Stimulated activated CD4-positive, alpha-beta T cell treated with anti-CD3 and anti-CD28 coated beads, Interleukin-1b, Interleukin-23, amount 100 ng/mL, for 24 hours (primary cell): ENCODE results near the gene ZMIZ2.
"Not testable (repeated sequence)": the region's sequence is repeated elsewhere in the genome, so short reads cannot be mapped to it uniquely, and the experiment has no call there.

ENCODE experiments used
- DNase-seq, 4 experiments: peaks; one replicate each; pipeline ENCODE4 v3.0.0-alpha.2; 2020; ENCODE audit warnings: low read depth in 4 of 4, low spot score in 1 of 4

The ZMIZ2 gene

DNA sequence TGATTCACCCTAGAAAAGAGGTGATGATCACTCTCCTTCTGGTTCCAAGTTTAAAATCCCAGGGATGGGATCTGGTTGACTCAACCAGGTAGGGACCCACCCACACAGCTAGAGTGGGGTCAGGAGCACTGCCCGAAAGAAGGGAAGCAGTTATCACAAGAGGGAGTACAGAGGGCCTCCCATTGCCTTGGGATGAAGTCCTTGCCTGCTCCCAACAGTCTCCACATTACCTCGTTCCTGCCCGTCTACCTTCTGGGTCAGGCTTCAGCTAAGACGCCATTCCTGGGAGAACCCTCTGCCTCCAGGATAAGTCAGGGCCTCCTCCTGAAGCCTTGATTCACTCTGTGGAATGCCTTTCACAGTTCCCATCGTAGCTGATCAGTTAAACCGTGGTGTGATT is 23.8 kb downstream of the ZMIZ2 start:
- DNase-seq, result no peak

DNA sequence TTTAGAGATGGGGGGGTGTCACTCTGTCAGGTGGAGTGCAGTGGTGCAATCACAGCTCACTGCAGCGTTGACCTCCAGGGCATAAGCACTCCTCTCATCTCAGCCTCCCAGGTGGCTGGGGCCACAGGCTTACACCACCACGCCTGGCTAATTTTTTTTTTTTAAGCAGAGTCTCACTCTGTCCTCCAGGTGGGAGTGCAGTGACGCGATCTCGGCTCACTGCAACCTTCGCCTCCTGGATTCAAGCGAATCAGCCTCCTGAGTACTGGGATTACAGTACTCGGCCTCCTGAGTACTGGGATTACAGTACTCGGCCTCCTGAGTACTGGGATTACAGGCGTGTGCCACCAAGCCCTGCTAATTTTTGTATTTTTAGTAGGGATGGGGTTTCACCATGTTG is 24.2 kb downstream of the ZMIZ2 start:
- DNase-seq, result no peak

DNA sequence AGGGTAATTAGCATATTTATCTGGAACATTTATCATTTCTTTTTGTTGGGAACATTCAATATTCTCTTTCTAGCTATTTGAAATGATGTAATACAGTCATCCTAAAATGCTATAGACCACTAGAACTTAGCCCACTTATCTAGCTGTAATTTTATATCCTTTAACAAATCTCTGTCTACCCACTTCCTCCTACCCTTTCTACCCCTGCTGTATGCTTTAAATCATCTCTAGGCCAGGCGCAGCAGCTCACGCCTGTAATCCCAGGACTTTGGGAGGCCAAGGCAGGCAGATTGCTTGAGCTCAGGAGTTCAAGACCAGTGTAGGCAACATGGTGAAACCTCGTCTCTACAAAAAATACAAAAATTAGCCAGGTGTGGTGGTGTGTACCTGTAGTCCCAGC is 25.8 kb downstream of the ZMIZ2 start:
- not testable (repeated sequence) for DNase-seq

DNA sequence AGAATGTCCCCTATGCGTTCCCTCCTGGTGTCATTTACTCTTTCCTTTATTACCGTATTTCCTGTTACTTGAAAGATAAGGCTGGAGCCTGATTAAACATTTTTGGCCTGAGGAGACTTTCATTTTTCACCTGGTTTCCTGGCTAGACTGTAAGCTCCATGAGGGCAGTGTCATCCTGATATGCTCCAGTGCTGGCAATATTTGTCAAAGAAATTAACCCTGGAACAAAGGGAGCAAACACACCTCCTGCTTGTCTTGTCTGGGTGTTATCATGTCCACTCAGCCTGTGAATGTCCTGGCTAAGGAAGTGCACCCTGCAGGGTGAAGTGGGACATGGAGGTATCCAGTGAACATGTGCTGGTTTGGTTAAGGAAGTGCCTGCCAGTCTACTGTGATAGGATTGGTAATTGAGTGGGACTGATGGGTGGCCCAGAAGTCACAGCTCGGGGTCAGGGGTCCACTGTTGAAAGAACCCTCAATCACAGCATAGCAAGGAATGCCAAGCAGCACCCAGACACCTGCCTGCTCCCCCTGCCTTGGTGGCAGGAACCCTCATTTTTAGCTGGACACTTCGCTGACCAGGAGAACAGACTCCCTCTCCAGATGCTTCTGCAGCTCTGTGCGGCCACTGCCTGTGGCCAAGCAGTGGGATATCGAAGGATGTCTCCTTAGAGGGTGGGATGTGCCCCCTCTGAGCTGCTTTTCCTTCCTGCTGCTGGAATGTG is 26.9 kb downstream of the ZMIZ2 start:
- no peak for DNase-seq

- DNase-seq, result no peak
These were observed 27.6 kb downstream of the ZMIZ2 start for GRCh38 chr7:44776211-44776610.

GRCh38 chr7:44782460-44782859 is 33.8 kb downstream of the ZMIZ2 start:
- no peak for DNase-seq

DNA sequence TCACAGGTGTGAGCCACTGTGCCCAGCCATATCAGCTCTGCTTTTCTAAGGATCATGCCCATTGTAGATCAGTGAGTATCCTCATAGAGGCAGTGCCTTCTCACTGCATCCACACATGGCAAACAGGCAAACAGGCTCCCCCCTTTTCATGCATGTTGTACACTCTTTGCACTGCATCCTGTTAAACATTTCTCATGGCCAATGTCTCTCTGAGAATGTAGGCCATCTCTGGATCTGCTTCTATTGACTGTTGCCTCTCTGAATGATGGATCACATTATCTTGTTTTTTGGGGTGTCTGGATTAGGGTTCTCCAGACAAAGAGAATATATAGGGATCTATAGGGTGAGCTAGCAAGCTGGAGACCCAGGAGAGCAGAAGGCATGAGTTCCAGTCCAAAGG is 34.8 kb downstream of the ZMIZ2 start:
- DNase-seq, result no peak

- no peak for DNase-seq
These were observed 35.7 kb downstream of the ZMIZ2 start for GRCh38 chr7:44784364-44784763.

DNA sequence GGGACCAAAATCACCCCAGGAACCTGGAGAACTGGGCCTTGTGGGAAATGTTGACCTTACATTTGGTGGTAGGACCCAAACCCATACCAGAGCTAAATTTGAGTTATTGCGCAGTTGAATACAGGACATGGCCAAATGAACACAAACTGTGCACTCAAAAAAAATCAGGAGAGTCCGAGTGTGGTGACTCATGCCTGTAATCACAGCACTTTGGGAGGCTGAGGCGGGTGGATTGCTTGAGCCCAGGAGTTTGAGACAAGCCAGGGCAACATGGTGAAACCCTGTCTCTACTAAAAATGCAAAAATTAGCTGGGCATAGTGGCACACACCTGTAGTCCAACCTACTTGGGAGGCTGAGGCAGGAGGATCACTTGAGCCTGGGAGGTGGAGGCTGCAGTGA is 36.6 kb downstream of the ZMIZ2 start:
- not testable (repeated sequence) for DNase-seq

DNA sequence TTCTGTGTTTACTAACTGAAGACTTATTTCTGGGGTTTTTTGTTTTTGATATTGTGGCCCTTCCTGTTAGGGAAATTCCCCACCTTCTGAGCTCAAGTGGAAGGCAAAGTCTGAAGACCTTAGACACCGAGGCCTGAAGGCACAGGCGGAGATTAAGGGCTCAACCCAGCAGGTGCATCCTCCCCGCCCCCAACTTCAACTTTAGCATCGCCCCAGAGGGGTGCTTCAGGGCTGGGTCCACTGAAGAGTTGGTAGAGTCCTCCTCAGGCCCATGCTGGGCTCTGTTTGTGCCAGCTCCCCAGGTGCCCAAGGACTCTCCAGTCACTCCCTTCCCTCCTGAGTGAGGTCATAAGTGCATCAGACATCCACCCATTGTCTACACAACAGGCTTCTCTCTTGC is 38.4 kb downstream of the ZMIZ2 start:
- DNase-seq, result no peak

DNA sequence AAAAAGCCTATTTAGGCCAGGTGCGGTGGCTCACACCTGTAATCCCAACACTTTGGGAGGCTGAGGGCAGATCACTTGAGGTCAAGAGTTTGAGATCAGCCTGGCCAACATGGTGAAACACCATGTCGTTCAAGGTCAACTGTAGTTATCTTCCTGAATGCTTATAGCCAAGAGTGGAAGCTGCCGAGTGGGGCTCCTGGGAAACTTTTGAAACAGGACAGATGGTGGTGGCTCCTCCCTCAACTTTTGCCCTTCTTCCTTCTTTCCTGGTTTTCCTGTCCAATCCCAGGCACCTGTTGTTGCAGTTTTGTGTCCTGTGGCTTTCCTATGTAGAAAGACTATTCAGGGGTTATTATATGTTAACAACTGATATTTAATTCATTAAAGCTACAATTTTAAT is 39.1 kb downstream of the ZMIZ2 start:
- DNase-seq, result no peak

DNA sequence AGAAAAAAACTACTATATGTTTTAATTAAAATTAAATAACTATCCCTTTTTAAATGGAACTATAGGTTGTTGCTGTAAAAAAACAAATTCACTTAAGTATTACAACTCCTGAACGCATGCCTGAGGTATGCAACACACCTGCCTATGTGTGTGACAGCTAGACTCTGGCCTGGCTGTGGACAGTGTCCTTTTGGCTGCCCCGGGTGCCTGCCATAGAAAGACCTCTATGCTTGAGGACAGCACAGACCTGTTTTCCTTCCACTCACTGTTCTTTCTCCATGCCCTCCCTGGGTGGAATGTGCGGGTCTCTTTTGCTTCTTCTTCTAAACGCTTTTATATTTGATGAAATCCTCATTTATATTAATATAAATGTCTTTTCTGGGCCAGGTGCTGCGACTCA is 41.3 kb downstream of the ZMIZ2 start:
- no peak for DNase-seq

- no peak for DNase-seq
These were observed 42.9 kb downstream of the ZMIZ2 start for GRCh38 chr7:44791278-44792219.

DNA sequence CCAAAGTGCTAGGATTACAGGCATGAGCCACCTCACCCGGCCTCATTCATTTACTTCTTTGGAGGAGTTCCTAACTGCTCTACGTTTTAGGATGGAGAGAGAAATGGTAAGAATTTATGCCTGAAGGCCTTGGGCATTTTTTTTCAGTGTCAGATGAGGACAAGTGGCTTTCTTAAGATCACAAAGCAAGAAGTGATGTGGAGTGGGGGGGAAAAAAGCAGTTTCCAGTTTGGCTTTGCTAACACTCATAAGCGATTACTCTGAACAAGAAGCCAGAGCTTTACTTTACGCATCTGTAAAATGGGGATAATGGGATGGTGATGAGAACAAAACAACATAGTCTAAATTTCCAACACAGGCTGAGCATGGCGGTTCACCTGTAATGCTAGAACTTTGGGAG is 45.3 kb downstream of the ZMIZ2 start:
- DNase-seq, result no peak

GRCh38 chr7:44794331-44794730 is 45.7 kb downstream of the ZMIZ2 start:
- DNase-seq, result no peak

- DNase-seq, result no peak
These were observed 47.4 kb downstream of the ZMIZ2 start for GRCh38 chr7:44796034-44796503.

- peak; percentile 96 to 99 (median 97) for DNase-seq
These were observed 48.1 kb downstream of the ZMIZ2 start, which contains the start of gene PPIA for GRCh38 chr7:44796504-44797328. TSS of gene PPIA (plus strand) at chr7:44796681. CDS start at chr7:44796725, 44 bp downstream.

GRCh38 chr7:44797329-44798258 is 48.9 kb downstream of the ZMIZ2 start:
- DNase-seq, result peak; percentile 59 to 79 (median 68)

DNA sequence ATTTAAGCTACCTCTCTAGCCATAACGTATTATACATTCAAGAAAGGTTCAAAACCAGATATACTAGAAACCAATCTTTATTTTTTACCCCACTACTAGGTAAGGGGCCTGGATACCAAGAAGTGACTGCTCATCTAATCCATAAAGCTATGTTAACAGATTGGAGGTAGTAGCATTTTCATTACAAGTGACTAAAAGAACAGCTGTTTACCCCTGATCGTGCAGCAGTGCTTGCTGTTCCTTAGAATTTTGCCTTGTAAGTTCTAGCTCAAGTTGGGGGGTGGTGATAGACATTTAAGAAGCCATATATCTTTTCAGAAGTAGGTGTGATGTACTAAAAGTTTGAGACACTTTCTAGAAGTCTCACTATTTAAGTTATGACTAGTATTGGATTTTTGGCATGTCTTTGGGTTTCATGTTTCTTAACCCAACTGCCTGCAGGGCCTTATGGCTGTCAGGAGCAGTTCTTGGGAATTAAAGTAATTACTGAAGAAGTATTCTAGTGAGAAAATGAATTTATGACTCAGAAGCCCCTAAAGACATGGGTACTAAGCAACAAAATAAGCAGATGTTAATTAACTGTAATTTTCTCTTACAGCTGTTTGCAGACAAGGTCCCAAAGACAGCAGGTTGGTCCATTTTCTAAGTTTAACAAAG is 50.1 kb downstream of the ZMIZ2 start:
- no peak for DNase-seq

DNA sequence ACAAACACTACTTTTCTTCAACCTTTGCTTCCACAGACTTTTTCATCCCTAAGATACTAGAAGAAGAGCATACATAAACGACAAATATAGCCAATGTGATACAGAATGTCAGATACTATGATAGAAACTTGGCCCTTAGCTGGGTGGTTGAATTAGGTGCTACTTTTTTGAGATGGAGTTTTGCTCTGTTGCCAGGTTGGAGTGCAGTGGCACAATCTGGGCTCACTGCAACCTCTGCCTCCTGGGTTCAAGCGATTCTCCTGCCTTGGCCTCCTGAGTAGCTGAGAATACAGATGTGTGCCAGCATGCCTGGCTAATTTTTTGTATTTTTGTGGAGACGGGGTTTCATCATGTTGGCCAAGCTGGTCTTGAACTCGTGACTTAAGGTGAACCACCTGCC is 51.3 kb downstream of the ZMIZ2 start:
- DNase-seq, result no peak
